ENCODE data around the gene KCNK10. TPM values are rescaled to one million over a fixed set of nuclear protein-coding genes. Genes with fewer than 3 reads are reported as not detected.

The KCNK10 gene
- total RNA-seq, 4 donors from 2014 or later: 0.17 TPM; not detected in 3

DNA sequence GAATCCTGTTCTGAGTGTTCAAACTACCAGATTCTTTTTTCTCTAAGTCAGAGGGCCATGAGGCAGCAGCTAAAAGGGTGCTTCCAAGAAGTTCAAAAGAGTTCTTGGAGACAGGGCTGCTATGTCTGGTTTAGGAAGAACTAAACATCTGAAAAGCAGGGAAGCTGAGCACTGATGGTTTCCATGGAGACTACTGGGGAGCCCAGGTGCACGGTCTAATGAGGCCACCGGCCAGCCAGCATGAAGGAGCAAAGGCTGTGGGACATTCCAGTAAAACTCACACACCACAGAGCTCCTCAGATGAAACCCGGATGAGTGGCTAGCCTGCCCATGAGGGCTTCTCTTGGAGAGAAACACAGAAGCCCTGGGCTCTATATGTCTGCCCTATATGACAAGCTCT lies 97.3 kb downstream of the KCNK10 start:
- intact Hi-C loops (cut with DNase I): no loop called here
- WGBS: 72% methylated on average over 3 of the region's 3 CpGs
- TF ChIP-seq CTCF (IDR thresholded peaks at IDR 0.05) (no peak), POLR2A (IDR thresholded peaks at IDR 0.05; ENCODE audit: low read depth) (no peak), POLR2AphosphoS5 (IDR thresholded peaks at IDR 0.05) (no peak), EP300 (IDR thresholded peaks at IDR 0.05) (no peak)

GRCh38 chr14:88218119-88218915 lies 104.8 kb downstream of the KCNK10 start:
- intact Hi-C loops (cut with DNase I): no loop called here
- 61% methylated on average over 9 of the region's 9 CpGs for WGBS
- no peak overlapping the region for H3K4me3 ChIP-seq
- DNase-seq (ENCODE audit: extremely low spot score): no peak
- no peaks in the 10 kb centered on the region for H3K27me3 ChIP-seq
- no peaks in the 10 kb centered on the region for H3K9me3 ChIP-seq
- H3K4me1 ChIP-seq: no peaks in the 10 kb centered on the region
- TF ChIP-seq CTCF (IDR thresholded peaks at IDR 0.05) (no peak), EP300 (IDR thresholded peaks at IDR 0.05) (no peak), POLR2A (IDR thresholded peaks at IDR 0.05; ENCODE audit: low read depth) (no peak), POLR2AphosphoS5 (IDR thresholded peaks at IDR 0.05) (no peak)
- H3K36me3 ChIP-seq: no peaks in the 10 kb centered on the region
- H3K27ac ChIP-seq (replicated peaks in 1 of 4): no peak overlapping the region

More for the DNA sequence above, 97.3 kb downstream of the KCNK10 start:
- Histone ChIP-seq H3K4me3 (no peak overlapping the region), H3K9me3 (no peaks in the 10 kb centered on the region), H3K27me3 (no peaks in the 10 kb centered on the region), H3K27ac (replicated peaks in 1 of 4) (no peak overlapping the region), H3K36me3 (no peaks in the 10 kb centered on the region), H3K4me1 (no peaks in the 10 kb centered on the region)
- DNase-seq (ENCODE audit: extremely low spot score): no peak

DNA sequence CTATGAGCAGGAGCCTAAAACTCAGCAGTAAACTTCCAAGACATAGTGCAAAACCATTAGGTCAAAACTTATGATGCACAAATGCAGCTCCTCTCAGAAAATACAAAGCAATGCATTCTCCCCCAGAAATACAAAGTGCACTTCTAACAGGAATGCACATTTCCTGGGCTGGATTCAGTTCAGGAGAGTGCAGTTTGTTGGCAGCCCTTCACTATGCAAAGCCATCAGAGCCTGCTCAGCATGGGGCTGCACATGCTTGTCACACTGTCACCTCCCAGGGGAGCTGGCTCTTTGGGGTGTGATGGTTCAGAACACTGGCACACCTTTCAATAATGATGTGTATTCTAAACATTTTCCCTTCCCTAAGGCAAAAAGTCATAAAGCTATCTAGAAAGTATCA lies 110.4 kb downstream of the KCNK10 start:
- no peak for DNase-seq (ENCODE audit: extremely low spot score)
- Histone ChIP-seq H3K27me3 (peaks cover 0 to 10% (median 0%) of the 10 kb centered on the region in 4 donors), H3K9me3 (no peaks in the 10 kb centered on the region), H3K4me3 (no peak overlapping the region), H3K36me3 (no peaks in the 10 kb centered on the region), H3K27ac (replicated peaks in 1 of 4) (no peak overlapping the region), H3K4me1 (no peaks in the 10 kb centered on the region)
- TF ChIP-seq POLR2A (IDR thresholded peaks at IDR 0.05; ENCODE audit: low read depth): no peak
- intact Hi-C loops (cut with DNase I): no loop called here

- H3K27ac ChIP-seq (replicated peaks in 1 of 4): no peak overlapping the region
- H3K4me3 ChIP-seq: no peak overlapping the region
- no peak for TF ChIP-seq CTCF (IDR thresholded peaks at IDR 0.05)
- TF ChIP-seq POLR2A (IDR thresholded peaks at IDR 0.05; ENCODE audit: low read depth): no peak
- TF ChIP-seq POLR2AphosphoS5 (IDR thresholded peaks at IDR 0.05): no peak
- no peak for TF ChIP-seq EP300 (IDR thresholded peaks at IDR 0.05)
- intact Hi-C loops (cut with DNase I): no loop called here
- no peaks in the 10 kb centered on the region for H3K4me1 ChIP-seq
- 61% methylated on average over 8 of the region's 8 CpGs for WGBS
- H3K9me3 ChIP-seq: no peaks in the 10 kb centered on the region
- DNase-seq (ENCODE audit: extremely low spot score): no peak
- peaks cover 0 to 15% (median 0%) of the 10 kb centered on the region in 4 donors for H3K27me3 ChIP-seq
- no peaks in the 10 kb centered on the region for H3K36me3 ChIP-seq
Measured at GRCh38 chr14:88210426-88210825, 112.6 kb downstream of the KCNK10 start.

GRCh38 chr14:88209273-88209672 lies 113.8 kb downstream of the KCNK10 start:
- no peak for DNase-seq (ENCODE audit: extremely low spot score)
- no peak overlapping the region for H3K27ac ChIP-seq (replicated peaks in 1 of 4)
- no peaks in the 10 kb centered on the region for H3K4me1 ChIP-seq
- 64% methylated on average over 17 of the region's 17 CpGs for WGBS
- no peak overlapping the region for H3K4me3 ChIP-seq
- peaks cover 0 to 15% (median 0%) of the 10 kb centered on the region in 4 donors for H3K27me3 ChIP-seq
- no peaks in the 10 kb centered on the region for H3K9me3 ChIP-seq
- intact Hi-C loops (cut with DNase I): no loop called here
- TF ChIP-seq POLR2AphosphoS5 (IDR thresholded peaks at IDR 0.05) (no peak), EP300 (IDR thresholded peaks at IDR 0.05) (no peak), CTCF (IDR thresholded peaks at IDR 0.05) (no peak), POLR2A (IDR thresholded peaks at IDR 0.05; ENCODE audit: low read depth) (no peak)
- H3K36me3 ChIP-seq: no peaks in the 10 kb centered on the region
